ENCODE data around the gene TUBGCP3.

- TF ChIP-seq POLR2A (IDR thresholded peaks at IDR 0.05; ENCODE audit: borderline replicate concordance, extremely low read depth, insufficient read depth, insufficient read length) = no peak
- no peak for TF ChIP-seq CTCF (IDR thresholded peaks at IDR 0.05 in 2 of 3, conservative IDR thresholded peaks at IDR 0.05 in 1 of 3; ENCODE audit: borderline replicate concordance in 1 of 3, insufficient read depth in 1 of 3, low read depth in 2 of 3, low read length in 2 of 3)
- TF ChIP-seq SIN3A (IDR thresholded peaks at IDR 0.05; ENCODE audit: low read depth) = no peak
- no peak for TF ChIP-seq REST (IDR thresholded peaks at IDR 0.05; ENCODE audit: low read depth)
- TF ChIP-seq ZFX (IDR thresholded peaks at IDR 0.05) = no peak
- TF ChIP-seq POLR2AphosphoS5 (IDR thresholded peaks at IDR 0.05; ENCODE audit: low read depth, low read length) = no peak
Observed at GRCh38 chr13:112467236-112467635, 120.7 kb downstream of the TUBGCP3 start.

All from HCT116 (cell line).